HepG2 (cell line): ENCODE results near the gene NT5DC2. TPM values are rescaled to one million over a fixed set of nuclear protein-coding genes. Genes with fewer than 3 reads are reported as not detected.
A peak's percentile ranks its signal among the peaks of the same experiment; 100 is the strongest.

Source experiments
- DMTF1 ChIP-seq: sonication (generic); formaldehyde crosslinking; IDR thresholded peaks from 2 replicates; pipeline ENCODE4 v1.4.0; 2020; ENCODE audit warnings: mild to moderate bottlenecking, missing genetic modification reagents
- ETS1 ChIP-seq: sonication (generic); formaldehyde crosslinking; IDR thresholded peaks from 2 replicates; pipeline ENCODE4 v1.4.0; 2020; ENCODE audit warnings: missing genetic modification reagents
- GPN1 ChIP-seq: sonication (generic); formaldehyde crosslinking; IDR thresholded peaks from 2 replicates; pipeline ENCODE4 v1.5.1; 2020; ENCODE audit warnings: missing genetic modification reagents, borderline replicate concordance
- HMG20A ChIP-seq: IDR thresholded peaks from 2 replicates; pipeline ENCODE4 v1.6.1; 2016; ENCODE audit warnings: borderline replicate concordance
- IRF9 ChIP-seq: sonication (generic); formaldehyde crosslinking; IDR thresholded peaks from 2 replicates; pipeline ENCODE4 v1.8.0; 2022; ENCODE audit warnings: missing genetic modification reagents, mild to moderate bottlenecking, borderline replicate concordance
- KDM5A ChIP-seq: fragments of 200-600 bp; sonication (generic); IDR thresholded peaks from 2 replicates; pipeline ENCODE4 v1.7.0; 2018; ENCODE audit warnings: antibody characterized with exemption, mild to moderate bottlenecking, low read length, borderline replicate concordance
- KLF12 ChIP-seq: sonication (generic); formaldehyde crosslinking; IDR thresholded peaks from 2 replicates; pipeline ENCODE4 v1.4.0; 2020; ENCODE audit warnings: missing genetic modification reagents, borderline replicate concordance
- NR2C2 ChIP-seq: sonication (generic); formaldehyde crosslinking; IDR thresholded peaks from 2 replicates; pipeline ENCODE4 v1.4.0; 2020; ENCODE audit warnings: missing genetic modification reagents, mild to moderate bottlenecking, moderate library complexity, borderline replicate concordance
- NR2F2 ChIP-seq: IDR thresholded peaks from 2 replicates; pipeline ENCODE4 v1.6.1; 2012; ENCODE audit warnings: low read depth, inconsistent platforms, borderline replicate concordance
- RBAK ChIP-seq: sonication (generic); formaldehyde crosslinking; IDR thresholded peaks from 2 replicates; pipeline ENCODE4 v1.5.1; 2020; ENCODE audit warnings: mild to moderate bottlenecking, missing genetic modification reagents
- SNAI1 ChIP-seq: sonication (generic); formaldehyde crosslinking; IDR thresholded peaks from 2 replicates; pipeline ENCODE4 v1.5.0; 2020; ENCODE audit warnings: mild to moderate bottlenecking, missing genetic modification reagents, borderline replicate concordance
- SP2 ChIP-seq: sonication (generic); formaldehyde crosslinking; IDR thresholded peaks from 2 replicates; pipeline ENCODE4 v1.5.1; 2020; ENCODE audit warnings: mild to moderate bottlenecking, missing genetic modification reagents
- ZFP36L1 ChIP-seq: sonication (generic); formaldehyde crosslinking; IDR thresholded peaks from 2 replicates; pipeline ENCODE4 v1.8.0; 2022; ENCODE audit warnings: mild to moderate bottlenecking, missing genetic modification reagents, moderate library complexity
- ZFP36L2 ChIP-seq: sonication (generic); formaldehyde crosslinking; IDR thresholded peaks from 2 replicates; pipeline ENCODE4 v1.4.0; 2020; ENCODE audit warnings: missing genetic modification reagents
- ZNF235 ChIP-seq: sonication (generic); formaldehyde crosslinking; IDR thresholded peaks from 2 replicates; pipeline ENCODE4 v1.8.1; 2023; ENCODE audit warnings: mild to moderate bottlenecking, missing genetic modification reagents, borderline replicate concordance
- ZNF605 ChIP-seq: sonication (generic); formaldehyde crosslinking; IDR thresholded peaks from 2 replicates; pipeline ENCODE4 v1.8.0; 2022; ENCODE audit warnings: mild to moderate bottlenecking, missing genetic modification reagents
- ZNF768 ChIP-seq: sonication (generic); formaldehyde crosslinking; IDR thresholded peaks from 2 replicates; pipeline ENCODE4 v1.4.0; 2020; ENCODE audit warnings: missing genetic modification reagents
- polyA plus RNA-seq, 8 experiments: library from polyadenylated mRNA; depleted of rRNA in 3 of 8; stranded (reverse) in 7 of 8; unstranded in 1 of 8; fragments of >200 nt; fragmentation: Illumina TruSeq in 4 of 8; extraction: Trizol in 4 of 8; gene quantifications; 2 replicates each; pipeline versions ENCODE4 v1.2.1 to v1.2.3, GENCODE V29; 2011 to 2016; ENCODE audit warnings: low read depth in 4 of 8, missing spikeins in 1 of 8, mixed read lengths in 1 of 8; ENCODE audit not compliant: insufficient read depth in 1 of 8
- total RNA-seq, 5 experiments: library from RNA; depleted of rRNA; stranded (reverse); fragments of >200 nt; fragmentation: Illumina TruSeq; extraction: Trizol; gene quantifications; 2 replicates each; pipeline ENCODE4 v1.2.3, GENCODE V29; 2016; ENCODE audit warnings: low read depth in 1 of 5
- TF ChIP-seq, protein P1 (sequence below): IDR thresholded peaks from 2 replicates; pipeline ENCODE4 v1.6.1; 2016; ENCODE audit warnings: mild to moderate bottlenecking, missing biosample characterization, missing genetic modification reagents

Gene NT5DC2
- total and polyA plus RNA-seq, 2 of the 13 experiments (the other 11 are each of a cell fraction or from before 2014, with no cell fraction given), result 131 to 240 TPM

DNA sequence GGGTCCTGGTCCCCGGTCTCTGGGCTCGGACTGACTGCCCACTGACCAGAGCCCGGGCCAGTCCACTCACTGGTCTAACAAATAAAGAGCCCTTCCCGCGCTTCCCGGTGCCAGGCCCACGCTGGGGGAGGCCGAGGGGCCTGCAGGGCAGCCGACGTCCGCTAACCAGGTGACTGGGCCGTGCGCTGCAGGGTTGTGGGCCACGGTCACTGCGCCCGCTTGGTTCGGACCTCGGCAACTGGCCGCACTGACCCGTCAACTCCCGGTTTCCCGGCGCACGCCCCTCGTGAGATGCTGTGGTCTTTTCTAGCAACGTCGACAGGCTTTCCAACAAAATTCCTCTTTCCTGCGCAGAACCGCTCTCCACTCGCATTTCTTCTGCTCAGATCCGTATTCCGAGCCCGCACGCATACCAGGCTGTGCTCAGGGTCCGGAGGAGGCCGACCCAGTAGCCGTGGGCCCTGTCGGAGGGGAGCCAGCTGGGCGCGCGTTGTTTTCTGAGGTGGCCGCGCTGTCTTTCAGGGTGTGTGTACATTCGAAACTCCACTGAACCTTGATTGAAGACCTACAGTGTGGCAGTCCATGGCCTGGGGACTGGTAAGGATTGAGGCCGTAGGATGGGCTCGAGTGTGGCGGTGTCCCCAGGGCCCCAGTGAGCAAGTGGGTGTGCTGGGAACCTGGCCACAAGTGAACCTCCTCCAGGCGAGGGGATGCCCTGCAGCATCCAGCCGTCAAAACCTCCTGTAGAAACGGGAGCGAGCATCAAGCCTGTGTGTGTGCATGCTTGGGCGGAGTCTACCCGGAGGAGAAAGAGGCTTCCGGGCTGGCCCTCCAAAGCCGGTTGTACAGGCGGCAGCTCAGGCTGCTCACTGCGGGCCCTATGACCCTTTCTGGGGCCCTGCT, 875 bp upstream of the NT5DC2 start (continued):
- TF ChIP-seq DMTF1 (CRISPR knock-in tag) (no peak), ZNF768 (CRISPR knock-in tag) (no peak), KLF12 (CRISPR knock-in tag) (0 out of 2 replicates have a peak, but pooled peaks have one; percentile 40), NR2F2 (no peak), GPN1 (CRISPR knock-in tag) (no peak), RBAK (no peak), SNAI1 (CRISPR knock-in tag) (peak; percentile 55; the same call in 1 of the 2 replicates), ZNF605 (CRISPR knock-in tag) (peak; percentile 69), NR2C2 (CRISPR knock-in tag) (no peak; the same call in none of the 2 replicates), IRF9 (CRISPR knock-in tag) (0 out of 2 replicates have a peak, but pooled peaks have one; percentile 40), KDM5A (no peak), SP2 (CRISPR knock-in tag) (no peak), ETS1 (CRISPR knock-in tag) (no peak), ZFP36L1 (0 out of 2 replicates have a peak, but pooled peaks have one; percentile 7), ZFP36L2 (CRISPR knock-in tag) (no peak), ZNF235 (CRISPR knock-in tag) (no peak), HMG20A (CRISPR knock-in tag) (no peak)
- TF ChIP-seq, protein P1, sequence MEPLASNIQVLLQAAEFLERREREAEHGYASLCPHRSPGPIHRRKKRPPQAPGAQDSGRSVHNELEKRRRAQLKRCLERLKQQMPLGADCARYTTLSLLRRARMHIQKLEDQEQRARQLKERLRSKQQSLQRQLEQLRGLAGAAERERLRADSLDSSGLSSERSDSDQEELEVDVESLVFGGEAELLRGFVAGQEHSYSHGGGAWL (CRISPR knock-in tag), result peak; percentile 21; the same call in 1 of the 2 replicates
